Measurements from ENCODE around the gene MRPL36. TPM values are rescaled to one million over a fixed set of nuclear protein-coding genes. Genes with fewer than 3 reads are reported as not detected.

Gene MRPL36
- total and polyA plus RNA-seq, 2 donors from 2014 or later: 29.6 to 96.7 TPM

GRCh38 chr5:1797855-1798254 lies 1.8 kb downstream of the MRPL36 start:
- Histone ChIP-seq H3K4me3 (ENCODE audit: low read length in 3 of 3) (no peak overlapping the region), H3K27me3 (ENCODE audit: control insufficient read depth, insufficient read depth, low read length) (no peaks in the 10 kb centered on the region), H3K9ac (ENCODE audit: low read length in 3 of 3) (no peak overlapping the region), H3K36me3 (ENCODE audit: control insufficient read depth in 2 of 3, insufficient read depth in 3 of 3, low read length in 3 of 3) (peaks cover 0 to 19% (median 6%) of the 10 kb centered on the region in 3 donors), H3K9me3 (ENCODE audit: control insufficient read depth in 2 of 3, insufficient read depth in 1 of 3, low read length in 3 of 3) (peaks cover 0 to 1% (median 0%) of the 10 kb centered on the region in 3 donors), H3K4me1 (ENCODE audit: control insufficient read depth in 2 of 3, insufficient read depth in 2 of 3, low read depth in 1 of 3, low read length in 3 of 3) (peaks cover 0 to 8% (median 6%) of the 10 kb centered on the region in 3 donors), H3K27ac (ENCODE audit: low read depth in 2 of 2, low read length in 2 of 2) (no peak overlapping the region)
- intact Hi-C loops (cut with DNase I): no loop called here
- TF ChIP-seq CTCF (IDR thresholded peaks at IDR 0.05; ENCODE audit: borderline replicate concordance, extremely low read depth, insufficient read depth): no peak
- FAIRE-seq (no peak), DNase-seq (no peak)

- peaks cover 0 to 3% (median 0%) of the 10 kb centered on the region in 3 donors for H3K9me3 ChIP-seq (ENCODE audit: control insufficient read depth in 2 of 3, insufficient read depth in 1 of 3, low read length in 3 of 3)
- H3K4me3 ChIP-seq (ENCODE audit: low read length in 3 of 3): no peak overlapping the region
- H3K36me3 ChIP-seq (ENCODE audit: control insufficient read depth in 2 of 3, insufficient read depth in 3 of 3, low read length in 3 of 3): peaks cover 0 to 18% (median 5%) of the 10 kb centered on the region in 3 donors
- no peaks in the 10 kb centered on the region for H3K27me3 ChIP-seq (ENCODE audit: control insufficient read depth, insufficient read depth, low read length)
- no peak overlapping the region for H3K27ac ChIP-seq (ENCODE audit: low read depth in 2 of 2, low read length in 2 of 2)
- DNase-seq (no peak), FAIRE-seq (no peak)
- no peak overlapping the region for H3K9ac ChIP-seq (ENCODE audit: low read length in 3 of 3)
- TF ChIP-seq CTCF (IDR thresholded peaks at IDR 0.05; ENCODE audit: borderline replicate concordance, extremely low read depth, insufficient read depth): no peak
- peaks cover 0 to 8% (median 6%) of the 10 kb centered on the region in 3 donors for H3K4me1 ChIP-seq (ENCODE audit: control insufficient read depth in 2 of 3, insufficient read depth in 2 of 3, low read depth in 1 of 3, low read length in 3 of 3)
- intact Hi-C loops (cut with DNase I): no loop called here
Measured at GRCh38 chr5:1797103-1797800, 2.4 kb downstream of the MRPL36 start.

GRCh38 chr5:1796371-1797102 lies 3.1 kb downstream of the MRPL36 start:
- Histone ChIP-seq H3K9ac (ENCODE audit: low read length in 3 of 3) (no peak overlapping the region), H3K27ac (ENCODE audit: low read depth in 2 of 2, low read length in 2 of 2) (no peak overlapping the region), H3K36me3 (ENCODE audit: control insufficient read depth in 2 of 3, insufficient read depth in 3 of 3, low read length in 3 of 3) (peaks cover 0 to 18% (median 5%) of the 10 kb centered on the region in 3 donors), H3K4me1 (ENCODE audit: control insufficient read depth in 2 of 3, insufficient read depth in 2 of 3, low read depth in 1 of 3, low read length in 3 of 3) (peaks cover 0 to 6% (median 5%) of the 10 kb centered on the region in 3 donors), H3K4me3 (ENCODE audit: low read length in 3 of 3) (no peak overlapping the region), H3K9me3 (ENCODE audit: control insufficient read depth in 2 of 3, insufficient read depth in 1 of 3, low read length in 3 of 3) (peaks cover 0 to 3% (median 0%) of the 10 kb centered on the region in 3 donors), H3K27me3 (ENCODE audit: control insufficient read depth, insufficient read depth, low read length) (no peaks in the 10 kb centered on the region)
- intact Hi-C loops (cut with DNase I): no loop called here
- FAIRE-seq (no peak), DNase-seq (no peak)
- no peak for TF ChIP-seq CTCF (IDR thresholded peaks at IDR 0.05; ENCODE audit: borderline replicate concordance, extremely low read depth, insufficient read depth)
